Stimulated activated CD4-positive, alpha-beta T cell treated with anti-CD3 and anti-CD28 coated beads, Interleukin-12 subunit alpha, Interleukin-12 subunit beta, amount 100 ng/mL, for 4 hours (primary cell): ENCODE measurements around the gene ITGA11.

Source experiments
- DNase-seq: peaks from one replicate; pipeline ENCODE4 v3.0.0-alpha.2; 2020

Gene ITGA11

GRCh38 chr15:68389041-68389930 lies 42.7 kb downstream of the ITGA11 start:
- DNase-seq: no peak

- DNase-seq: no peak
Observed at GRCh38 chr15:68387381-68388143, 44.4 kb downstream of the ITGA11 start.

- no peak for DNase-seq
Observed at GRCh38 chr15:68386587-68387288, 45.2 kb downstream of the ITGA11 start.

- no peak for DNase-seq
Observed at GRCh38 chr15:68385671-68386586, 46.0 kb downstream of the ITGA11 start.

- DNase-seq: no peak
Observed at GRCh38 chr15:68385240-68385561, 46.8 kb downstream of the ITGA11 start.

- no peak for DNase-seq
Observed at GRCh38 chr15:68384451-68385239, 47.3 kb downstream of the ITGA11 start.

- DNase-seq: peak; percentile 10
Observed at GRCh38 chr15:68383161-68384074, 48.5 kb downstream of the ITGA11 start.

GRCh38 chr15:68382286-68383007 lies 49.5 kb downstream of the ITGA11 start:
- DNase-seq: no peak

GRCh38 chr15:68380456-68380855 lies 51.5 kb downstream of the ITGA11 start:
- no peak for DNase-seq

GRCh38 chr15:68379759-68380290 lies 52.1 kb downstream of the ITGA11 start:
- DNase-seq: no peak

GRCh38 chr15:68379058-68379758 lies 52.8 kb downstream of the ITGA11 start:
- DNase-seq: no peak

- DNase-seq: no peak
Observed at GRCh38 chr15:68378595-68378994, 53.4 kb downstream of the ITGA11 start.

- no peak for DNase-seq
Observed at GRCh38 chr15:68377766-68378165, 54.2 kb downstream of the ITGA11 start.

GRCh38 chr15:68376447-68377060 lies 55.4 kb downstream of the ITGA11 start:
- DNase-seq: no peak

- no peak for DNase-seq
Observed at GRCh38 chr15:68375716-68376220, 56.2 kb downstream of the ITGA11 start.

- no peak for DNase-seq
Observed at GRCh38 chr15:68375191-68375631, 56.8 kb downstream of the ITGA11 start.

- DNase-seq: no peak
Observed at GRCh38 chr15:68374168-68374745, 57.7 kb downstream of the ITGA11 start.

GRCh38 chr15:68373028-68373427 lies 58.9 kb downstream of the ITGA11 start:
- no peak for DNase-seq
